OCI-LY7 (cell line): ENCODE measurements around the gene ENGASE. TPM values are rescaled to one million over a fixed set of nuclear protein-coding genes. Genes with fewer than 3 reads are reported as not detected.

ENCODE experiments used
- BruUV-seq: library from RNA; stranded (reverse); fragments of 400-500 nt; replicated peaks from 2 replicates; lab custom pipeline; 2021; lab: Mats Ljungman, UMichigan
- CTCF ChIA-PET: fragments of 300-600 bp; sonication (Branson Sonifier 250); formaldehyde crosslinking; loops from one replicate; lab custom pipeline; 2022; ENCODE audit warnings: antibody characterized with exemption; ENCODE audit not compliant: unreplicated experiment; lab: Charles Lee
- POLR2A ChIA-PET: fragments of 300-600 bp; sonication (Branson Sonifier 250); formaldehyde crosslinking; loops from one replicate; lab custom pipeline; 2022; ENCODE audit warnings: antibody characterized with exemption; lab: Charles Lee
- DNase-seq: peaks from one replicate; pipeline ENCODE4 v3.0.0-alpha.2; 2015; ENCODE audit warnings: low spot score
- H2AFZ ChIP-seq: fragments of 200-600 bp; sonication (generic), shearing (Covaris generic); 2 replicates; pipeline ENCODE4 v1.6.1; 2014; ENCODE audit warnings: mild to moderate bottlenecking, antibody characterized with exemption, low read length, moderate library complexity
- H3K27ac ChIP-seq: fragments of 200-600 bp; sonication (generic); 2 replicates; pipeline ENCODE4 v1.5.1; 2014; ENCODE audit warnings: mixed run types, low read depth, mild to moderate bottlenecking, moderate library complexity, low read length, inconsistent platforms; ENCODE audit not compliant: poor library complexity, severe bottlenecking
- H3K36me3 ChIP-seq: fragments of 200-600 bp; sonication (generic); 2 replicates; pipeline ENCODE4 v1.6.1; 2014; ENCODE audit warnings: mild to moderate bottlenecking, antibody characterized with exemption, low read length, moderate library complexity, mixed read lengths; ENCODE audit not compliant: insufficient read depth
- H3K4me1 ChIP-seq: fragments of 200-600 bp; sonication (generic); 2 replicates; pipeline ENCODE4 v1.5.1; 2014; ENCODE audit warnings: mild to moderate bottlenecking, low read length; ENCODE audit not compliant: insufficient read depth, poor library complexity, severe bottlenecking
- H3K4me2 ChIP-seq: fragments of 200-600 bp; sonication (generic); 2 replicates; pipeline ENCODE4 v1.6.1; 2014; ENCODE audit warnings: mild to moderate bottlenecking, low read length
- H3K4me3 ChIP-seq: fragments of 200-600 bp; sonication (generic); 2 replicates; pipeline ENCODE4 v1.5.1; 2014; ENCODE audit warnings: mild to moderate bottlenecking, low read depth, low read length; ENCODE audit not compliant: poor library complexity, severe bottlenecking
- H3K79me2 ChIP-seq: fragments of 200-600 bp; sonication (generic); 2 replicates; pipeline ENCODE4 v1.6.1; 2016; ENCODE audit warnings: low read depth, mild to moderate bottlenecking, low read length, moderate library complexity, mixed read lengths; ENCODE audit not compliant: insufficient read depth
- H3K9me2 ChIP-seq: fragments of 200-600 bp; sonication (generic); 2 replicates; pipeline ENCODE4 v1.6.1; 2016; ENCODE audit warnings: mild to moderate bottlenecking, low read length, mixed read lengths; ENCODE audit not compliant: insufficient read depth
- H3K9me3 ChIP-seq: fragments of 200-600 bp; sonication (generic); 2 replicates; pipeline ENCODE4 v1.6.1; 2014; ENCODE audit warnings: mild to moderate bottlenecking, mixed run types, low read length, mixed read lengths
- H4K20me1 ChIP-seq: fragments of 200-600 bp; sonication (generic); 2 replicates; pipeline ENCODE4 v1.6.1; 2014; ENCODE audit warnings: mild to moderate bottlenecking, antibody characterized with exemption, low read length, moderate library complexity, mixed read lengths; ENCODE audit not compliant: insufficient read depth
- EZH2phosphoT487 ChIP-seq: fragments of 200-600 bp; sonication (generic); IDR thresholded peaks from 2 replicates; pipeline ENCODE4 v1.6.1; 2018; ENCODE audit warnings: low read depth, borderline replicate concordance, mild to moderate bottlenecking, mixed run types, antibody characterized with exemption, low read length, moderate library complexity, mixed read lengths
- intact Hi-C: fragments of 100-400 bp; cut with micrococcal nuclease; formaldehyde crosslinking; loops from one replicate; pipeline ENCODE4 v1.10.0; 2022; ENCODE audit not compliant: unreplicated experiment
- total RNA-seq, 2 experiments: library from RNA; depleted of rRNA in 1 of 2; stranded (reverse); fragments of >200 nt in 1 of 2; shearing (Covaris generic) in 1 of 2; gene quantifications; 2 replicates each; pipeline ENCODE4 v1.2.3, GENCODE V29; 2014 to 2022
- TF ChIP-seq, protein P1 (sequence below): fragments of 200-600 bp; sonication (generic); conservative IDR thresholded peaks from 2 replicates; pipeline ENCODE4 v1.5.1; 2014; ENCODE audit warnings: mild to moderate bottlenecking, antibody characterized with exemption, low read length, moderate library complexity, mixed read lengths

ENGASE gene
- total RNA-seq, 2 experiments from 2014 or later: 8.4 to 35.1 TPM

DNA sequence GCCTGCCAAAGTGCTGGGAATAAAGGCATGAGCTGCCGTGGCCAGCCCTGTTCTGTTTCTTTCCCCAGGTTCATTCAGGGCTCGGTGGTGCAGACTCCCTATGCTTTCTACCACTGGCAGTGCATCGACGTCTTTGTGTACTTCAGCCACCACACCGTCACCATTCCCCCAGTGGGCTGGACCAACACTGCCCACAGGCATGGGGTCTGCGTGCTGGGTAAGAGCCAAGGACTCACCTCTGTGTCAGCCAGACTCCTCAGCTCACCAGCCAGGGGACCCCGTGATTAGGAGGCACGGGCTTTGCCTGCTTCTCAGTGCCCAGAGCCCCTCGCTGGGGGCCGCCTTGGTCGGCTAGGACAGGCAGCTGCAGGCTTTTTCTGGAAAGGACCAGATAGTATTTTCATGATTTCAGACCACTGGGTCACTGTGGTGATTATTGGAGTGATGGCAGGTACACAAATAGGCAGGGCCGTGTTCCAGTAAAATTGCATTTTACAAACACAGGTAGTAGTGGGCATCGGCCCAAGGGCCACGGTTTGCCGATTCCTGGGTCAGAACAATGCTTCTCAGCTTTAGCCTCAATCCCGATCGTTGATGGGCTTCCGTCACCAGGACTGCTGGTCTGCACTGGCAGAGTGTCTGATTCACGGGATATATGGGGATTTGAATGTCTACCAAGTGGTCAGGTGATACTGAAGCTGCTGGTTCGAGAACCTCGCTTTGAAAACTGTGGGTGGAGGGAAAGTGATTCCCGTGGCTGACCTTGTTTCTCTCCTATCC lies 5.0 kb downstream of the ENGASE start:
- Histone ChIP-seq H3K36me3 (no peaks in the 10 kb centered on the region), H3K9me3 (no peaks in the 10 kb centered on the region), H2AFZ (no peak overlapping the region), H4K20me1 (no peaks in the 10 kb centered on the region), H3K4me2 (no peak overlapping the region), H3K4me1 (no peaks in the 10 kb centered on the region), H3K9me2 (no peaks in the 10 kb centered on the region), H3K79me2 (no peaks in the 10 kb centered on the region), H3K4me3 (no peak overlapping the region), H3K27ac (no peak overlapping the region)
- no TSS peak for BruUV-seq
- intact Hi-C loops: no loop called here
- no peak for DNase-seq
- ChIA-PET CTCF (no interaction called here), POLR2A (no interaction called here)
- TF ChIP-seq, protein P1, sequence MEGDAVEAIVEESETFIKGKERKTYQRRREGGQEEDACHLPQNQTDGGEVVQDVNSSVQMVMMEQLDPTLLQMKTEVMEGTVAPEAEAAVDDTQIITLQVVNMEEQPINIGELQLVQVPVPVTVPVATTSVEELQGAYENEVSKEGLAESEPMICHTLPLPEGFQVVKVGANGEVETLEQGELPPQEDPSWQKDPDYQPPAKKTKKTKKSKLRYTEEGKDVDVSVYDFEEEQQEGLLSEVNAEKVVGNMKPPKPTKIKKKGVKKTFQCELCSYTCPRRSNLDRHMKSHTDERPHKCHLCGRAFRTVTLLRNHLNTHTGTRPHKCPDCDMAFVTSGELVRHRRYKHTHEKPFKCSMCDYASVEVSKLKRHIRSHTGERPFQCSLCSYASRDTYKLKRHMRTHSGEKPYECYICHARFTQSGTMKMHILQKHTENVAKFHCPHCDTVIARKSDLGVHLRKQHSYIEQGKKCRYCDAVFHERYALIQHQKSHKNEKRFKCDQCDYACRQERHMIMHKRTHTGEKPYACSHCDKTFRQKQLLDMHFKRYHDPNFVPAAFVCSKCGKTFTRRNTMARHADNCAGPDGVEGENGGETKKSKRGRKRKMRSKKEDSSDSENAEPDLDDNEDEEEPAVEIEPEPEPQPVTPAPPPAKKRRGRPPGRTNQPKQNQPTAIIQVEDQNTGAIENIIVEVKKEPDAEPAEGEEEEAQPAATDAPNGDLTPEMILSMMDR: no peak

- H3K27ac ChIP-seq: no peak overlapping the region
- DNase-seq: no peak
- no peak overlapping the region for H3K4me2 ChIP-seq
- H3K9me3 ChIP-seq: no peaks in the 10 kb centered on the region
- no peaks in the 10 kb centered on the region for H3K4me1 ChIP-seq
- no peaks in the 10 kb centered on the region for H3K36me3 ChIP-seq
- H3K79me2 ChIP-seq: no peaks in the 10 kb centered on the region
- no peak for TF ChIP-seq EZH2phosphoT487
- TF ChIP-seq, protein P1: no peak
- H2AFZ ChIP-seq: no peak overlapping the region
- no peaks in the 10 kb centered on the region for H4K20me1 ChIP-seq
- H3K4me3 ChIP-seq: no peak overlapping the region
- POLR2A ChIA-PET: no interaction called here
- H3K9me2 ChIP-seq: no peaks in the 10 kb centered on the region
- CTCF ChIA-PET: no interaction called here
- BruUV-seq: no TSS peak
- intact Hi-C loops: no loop called here
Observed at GRCh38 chr17:79080349-79080748, 5.7 kb downstream of the ENGASE start.

DNA sequence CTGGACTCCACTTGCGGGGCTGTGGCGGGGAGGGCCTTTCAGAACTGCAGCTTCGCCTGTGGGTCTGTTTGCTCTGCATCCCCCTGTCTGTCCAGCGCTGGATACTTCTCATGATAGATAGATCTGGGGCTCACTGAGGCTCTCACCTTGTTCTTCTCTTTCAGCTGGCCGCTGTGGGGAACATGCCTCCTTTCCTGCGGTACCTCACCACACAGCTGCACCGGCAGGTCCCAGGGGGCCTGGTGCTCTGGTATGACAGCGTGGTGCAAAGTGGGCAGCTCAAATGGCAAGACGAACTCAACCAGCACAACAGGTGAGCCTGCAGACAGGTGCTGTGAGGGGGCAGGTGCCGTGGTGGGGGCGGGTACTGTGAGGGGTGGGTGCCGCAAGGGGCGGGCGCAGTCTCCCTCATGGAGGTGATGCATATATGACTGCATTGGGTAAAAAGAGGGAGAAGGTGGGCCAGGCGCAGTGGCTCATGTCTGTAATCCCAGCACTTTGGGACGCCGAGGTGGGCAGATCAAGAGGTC lies 6.2 kb downstream of the ENGASE start:
- no peaks in the 10 kb centered on the region for H3K79me2 ChIP-seq
- no peaks in the 10 kb centered on the region for H4K20me1 ChIP-seq
- H3K9me2 ChIP-seq: no peaks in the 10 kb centered on the region
- DNase-seq: no peak
- no peak overlapping the region for H2AFZ ChIP-seq
- H3K9me3 ChIP-seq: no peaks in the 10 kb centered on the region
- no peak overlapping the region for H3K27ac ChIP-seq
- no peak overlapping the region for H3K4me2 ChIP-seq
- intact Hi-C loops: no loop called here
- TF ChIP-seq, protein P1: no peak
- TF ChIP-seq EZH2phosphoT487: no peak
- POLR2A ChIA-PET: no interaction called here
- no peak overlapping the region for H3K4me3 ChIP-seq
- H3K4me1 ChIP-seq: no peaks in the 10 kb centered on the region
- CTCF ChIA-PET: interaction anchor here (0.6 kb wide), 1 partner anchor 13 kb away, joined by 3 read pairs; no protein-coding TSS in a partner anchor
- no peaks in the 10 kb centered on the region for H3K36me3 ChIP-seq
- BruUV-seq: no TSS peak
